HCT116 (cell line): ENCODE results near the gene IL22RA1. TPM values are rescaled to one million over a fixed set of nuclear protein-coding genes. Genes with fewer than 3 reads are reported as not detected.

Experiments used
- ATAC-seq: fragments of 200-7000 bp; cut with Tn5 transposase; 2 replicates; pipeline ENCODE4 v1.9.1; 2020; ENCODE audit warnings: mild to moderate bottlenecking, moderate library complexity
- BruUV-seq: library from RNA; stranded (reverse); fragments of 400-500 nt; replicated peaks from 2 replicates; lab custom pipeline; 2021; lab: Mats Ljungman, UMichigan
- CTCF ChIA-PET: fragments of 300-600 bp; sonication (Branson Sonifier 250); formaldehyde crosslinking; loops from one replicate; lab custom pipeline; 2021; ENCODE audit warnings: antibody characterized with exemption; lab: Charles Lee
- POLR2A ChIA-PET: fragments of 300-600, 350-600 bp; sonication (Branson Sonifier 250); formaldehyde crosslinking; loops from one replicate; lab custom pipeline; 2021; ENCODE audit warnings: antibody characterized with exemption; lab: Charles Lee
- RAD21 ChIA-PET, 2 experiments: fragments of 300-600 bp; sonication (Branson Sonifier 250); formaldehyde crosslinking; loops; one replicate each; lab custom pipeline; 2023; ENCODE audit warnings: low total read pairs in 2 of 2; ENCODE audit not compliant: uncharacterized antibody in 2 of 2, unreplicated experiment in 2 of 2, low non-redundant PET in 1 of 2; lab: Charles Lee
- DNase-seq: peaks from one replicate; pipeline ENCODE4 v3.0.0-alpha.2; 2010; ENCODE audit warnings: low read depth, low spot score
- H2AFZ ChIP-seq: fragments of 200-600 bp; shearing (Covaris generic), sonication (generic); 2 replicates; pipeline ENCODE4 v1.6.1; 2017; ENCODE audit warnings: low read depth, mixed run types, mixed read lengths, antibody characterized with exemption, low read length; ENCODE audit not compliant: poor library complexity, severe bottlenecking
- H3K27ac ChIP-seq: 2 replicates; pipeline ENCODE4 v1.5.1; 2012; ENCODE audit warnings: low read depth, low read length
- H3K27me3 ChIP-seq: fragments of 200-600 bp; sonication (generic); 2 replicates; pipeline ENCODE4 v1.6.1; 2016; ENCODE audit warnings: mixed run types, low read length, mixed read lengths; ENCODE audit not compliant: insufficient read depth
- H3K36me3 ChIP-seq, 2 experiments: fragments of 200-500 bp in 1 of 2; fragments of 200-600 bp in 1 of 2; sonication (Bioruptor generic) in 1 of 2; sonication (generic) in 1 of 2; 2 replicates each; pipeline versions ENCODE4 v1.5.1 to v1.6.1; 2014 to 2016; ENCODE audit warnings: low read length in 2 of 2, inconsistent platforms in 1 of 2, mixed read lengths in 1 of 2, mixed run types in 1 of 2; ENCODE audit not compliant: insufficient read depth in 2 of 2, control insufficient read depth in 1 of 2
- H3K4me1 ChIP-seq, 2 experiments: fragments of 200-600 bp in 1 of 2; sonication (generic) in 1 of 2; 2 replicates each; pipeline versions ENCODE4 v1.5.1 to v1.6.1; 2012 to 2017; ENCODE audit warnings: low read length in 2 of 2, inconsistent platforms in 1 of 2, mild to moderate bottlenecking in 1 of 2, mixed read lengths in 1 of 2, mixed run types in 1 of 2, moderate library complexity in 1 of 2; ENCODE audit not compliant: insufficient read depth in 2 of 2, control insufficient read depth in 1 of 2
- H3K4me2 ChIP-seq: fragments of 200-600 bp; sonication (generic); 2 replicates; pipeline ENCODE4 v1.6.1; 2017; ENCODE audit warnings: mixed run types, low read length, mixed read lengths
- H3K4me3 ChIP-seq, 2 experiments: fragments of 200-600 bp in 1 of 2; sonication (generic) in 1 of 2; replicated peaks in 1 of 2; 2 replicates each; pipeline ENCODE4 v1.5.1; 2011 to 2016; ENCODE audit warnings: low read length in 2 of 2, control low read depth in 1 of 2, low read depth in 1 of 2, mild to moderate bottlenecking in 1 of 2, mixed read lengths in 1 of 2, mixed run types in 1 of 2
- H3K79me2 ChIP-seq: fragments of 200-600 bp; sonication (generic); 2 replicates; pipeline ENCODE4 v1.6.1; 2017; ENCODE audit warnings: mild to moderate bottlenecking, mixed run types, low read length, moderate library complexity, mixed read lengths; ENCODE audit not compliant: insufficient read depth
- H3K9ac ChIP-seq: fragments of 200-600 bp; sonication (generic); 2 replicates; pipeline ENCODE4 v1.6.1; 2016; ENCODE audit warnings: low read length, mixed read lengths
- H3K9me2 ChIP-seq: fragments of 200-600 bp; sonication (generic), shearing (Covaris generic); 2 replicates; pipeline ENCODE4 v1.6.1; 2017; ENCODE audit warnings: mixed run types, mild to moderate bottlenecking, moderate library complexity; ENCODE audit not compliant: insufficient read depth
- H3K9me3 ChIP-seq, 2 experiments: fragments of 200-500 bp in 1 of 2; fragments of 200-600 bp in 1 of 2; sonication (Bioruptor generic) in 1 of 2; sonication (generic) in 1 of 2; 2 replicates each; pipeline ENCODE4 v1.6.1; 2014 to 2017; ENCODE audit warnings: low read length in 2 of 2, mixed read lengths in 2 of 2, inconsistent platforms in 1 of 2, low read depth in 1 of 2, mild to moderate bottlenecking in 1 of 2, mixed run types in 1 of 2, moderate library complexity in 1 of 2; ENCODE audit not compliant: control insufficient read depth in 1 of 2, insufficient read depth in 1 of 2
- H4K20me1 ChIP-seq: fragments of 200-600 bp; sonication (generic), shearing (Covaris generic); 2 replicates; pipeline ENCODE4 v1.6.1; 2017; ENCODE audit warnings: mixed run types, mild to moderate bottlenecking, moderate library complexity; ENCODE audit not compliant: insufficient read depth
- EZH2phosphoT487 ChIP-seq: fragments of 200-600 bp; IDR thresholded peaks from 2 replicates; pipeline ENCODE4 v1.6.1; 2018; ENCODE audit warnings: antibody characterized with exemption, borderline replicate concordance
- FOSL1 ChIP-seq: IDR thresholded peaks from 2 replicates; pipeline ENCODE4 v1.6.1; 2012; ENCODE audit warnings: low read depth
- JUND ChIP-seq: IDR thresholded peaks from 2 replicates; pipeline ENCODE4 v1.6.1; 2012
- SIN3A ChIP-seq: IDR thresholded peaks from 2 replicates; pipeline ENCODE4 v1.6.1; 2012; ENCODE audit warnings: low read depth
- SRF ChIP-seq: IDR thresholded peaks from 2 replicates; pipeline ENCODE4 v1.6.1; 2012; ENCODE audit warnings: low read depth
- TCF7L2 ChIP-seq: IDR thresholded peaks from 2 replicates; pipeline ENCODE4 v1.7.0; 2011; ENCODE audit warnings: borderline replicate concordance, inconsistent platforms; ENCODE audit not compliant: insufficient read depth, insufficient read length; ENCODE audit errors: extremely low read depth
- YY1 ChIP-seq: IDR thresholded peaks from 2 replicates; pipeline ENCODE4 v1.6.1; 2011; ENCODE audit warnings: low read length, low read depth, moderate library complexity, mild to moderate bottlenecking; ENCODE audit not compliant: insufficient replicate concordance; ENCODE audit errors: extremely low read depth
- intact Hi-C: fragments of 100-400 bp; cut with micrococcal nuclease; formaldehyde crosslinking; loops from 2 replicates; pipeline ENCODE4 v1.10.0; 2022
- total RNA-seq: library from RNA; stranded (reverse); gene quantifications from one replicate; pipeline ENCODE4 v1.2.1, GENCODE V29; 2021; ENCODE audit not compliant: unreplicated experiment
- TF ChIP-seq, protein P1 (sequence below): IDR thresholded peaks from 2 replicates; pipeline ENCODE4 v1.6.1; 2012
- TF ChIP-seq, protein P2 (sequence below): IDR thresholded peaks from 2 replicates; pipeline ENCODE4 v1.6.1; 2011; ENCODE audit warnings: mild to moderate bottlenecking, low read length, moderate library complexity; ENCODE audit not compliant: insufficient replicate concordance; ENCODE audit errors: extremely low read depth
- TF ChIP-seq, protein P3 (sequence below), 3 experiments: fragments of 200-600 bp in 1 of 3; sonication (generic) in 1 of 3; IDR thresholded peaks in 2 of 3; conservative IDR thresholded peaks in 1 of 3; 2 replicates each; pipeline ENCODE4 v1.5.1; 2012 to 2017; ENCODE audit warnings: low read depth in 2 of 3, low read length in 2 of 3, antibody characterized with exemption in 1 of 3, borderline replicate concordance in 1 of 3, control low read depth in 1 of 3, mild to moderate bottlenecking in 1 of 3, mixed read lengths in 1 of 3, mixed run types in 1 of 3, moderate library complexity in 1 of 3; ENCODE audit not compliant: insufficient read depth in 1 of 3

Gene IL22RA1
- total RNA-seq, 1 experiment from 2014 or later: 2.1 TPM

DNA sequence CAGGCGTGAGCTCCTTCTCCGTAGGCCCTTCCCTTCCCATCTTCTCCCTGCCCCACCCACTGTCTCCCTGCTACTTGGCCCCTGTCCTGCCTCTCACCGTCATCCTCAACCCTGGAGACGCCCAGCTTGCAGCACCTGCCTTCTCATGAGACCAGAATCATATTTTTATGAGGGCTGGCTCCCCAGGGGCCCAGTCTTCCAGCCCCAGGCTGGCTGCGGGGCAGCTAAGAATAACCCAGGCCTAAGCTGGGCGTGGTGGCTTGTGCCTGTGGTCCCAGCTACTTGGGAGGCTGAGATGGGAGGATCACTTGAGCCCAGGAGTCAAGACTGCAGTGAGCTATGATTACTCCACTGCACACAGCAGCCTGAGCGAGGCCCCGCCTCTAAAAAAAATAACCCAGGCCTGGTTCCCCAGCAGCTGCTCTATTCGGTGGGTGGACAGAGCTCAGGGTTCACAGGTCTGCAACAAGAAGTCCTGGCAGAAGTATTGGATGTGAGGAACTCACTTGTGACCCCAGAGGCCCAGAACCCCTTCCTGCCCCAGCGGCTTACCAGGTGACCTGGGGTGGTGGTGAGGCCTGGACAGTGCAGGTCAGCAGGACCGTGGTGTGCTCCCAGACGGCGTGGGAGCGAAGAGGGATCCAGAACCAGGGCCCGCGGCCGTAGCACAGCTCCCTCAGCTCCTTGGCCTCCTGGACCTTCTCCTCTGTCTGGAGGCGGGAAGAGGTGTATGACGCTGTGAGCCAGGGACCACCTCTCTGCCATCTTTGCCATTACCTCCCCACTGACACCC lies 37.4 kb downstream of the IL22RA1 start:
- H3K27me3 ChIP-seq: no peaks in the 10 kb centered on the region
- no peak overlapping the region for H2AFZ ChIP-seq
- CTCF ChIA-PET: no interaction called here
- intact Hi-C loops: no loop called here
- no peak overlapping the region for H3K4me2 ChIP-seq
- no peaks in the 10 kb centered on the region for H4K20me1 ChIP-seq
- BruUV-seq: no TSS peak
- H3K4me1 ChIP-seq: peaks cover 9 to 40% of the 10 kb centered on the region in 2 experiments
- no peak for TF ChIP-seq FOSL1
- no peak for TF ChIP-seq TCF7L2
- TF ChIP-seq, protein P1, sequence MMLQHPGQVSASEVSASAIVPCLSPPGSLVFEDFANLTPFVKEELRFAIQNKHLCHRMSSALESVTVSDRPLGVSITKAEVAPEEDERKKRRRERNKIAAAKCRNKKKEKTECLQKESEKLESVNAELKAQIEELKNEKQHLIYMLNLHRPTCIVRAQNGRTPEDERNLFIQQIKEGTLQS: no peak
- no peak for TF ChIP-seq YY1
- TF ChIP-seq EZH2phosphoT487: no peak
- no peak for TF ChIP-seq SIN3A
- TF ChIP-seq, protein P2, sequence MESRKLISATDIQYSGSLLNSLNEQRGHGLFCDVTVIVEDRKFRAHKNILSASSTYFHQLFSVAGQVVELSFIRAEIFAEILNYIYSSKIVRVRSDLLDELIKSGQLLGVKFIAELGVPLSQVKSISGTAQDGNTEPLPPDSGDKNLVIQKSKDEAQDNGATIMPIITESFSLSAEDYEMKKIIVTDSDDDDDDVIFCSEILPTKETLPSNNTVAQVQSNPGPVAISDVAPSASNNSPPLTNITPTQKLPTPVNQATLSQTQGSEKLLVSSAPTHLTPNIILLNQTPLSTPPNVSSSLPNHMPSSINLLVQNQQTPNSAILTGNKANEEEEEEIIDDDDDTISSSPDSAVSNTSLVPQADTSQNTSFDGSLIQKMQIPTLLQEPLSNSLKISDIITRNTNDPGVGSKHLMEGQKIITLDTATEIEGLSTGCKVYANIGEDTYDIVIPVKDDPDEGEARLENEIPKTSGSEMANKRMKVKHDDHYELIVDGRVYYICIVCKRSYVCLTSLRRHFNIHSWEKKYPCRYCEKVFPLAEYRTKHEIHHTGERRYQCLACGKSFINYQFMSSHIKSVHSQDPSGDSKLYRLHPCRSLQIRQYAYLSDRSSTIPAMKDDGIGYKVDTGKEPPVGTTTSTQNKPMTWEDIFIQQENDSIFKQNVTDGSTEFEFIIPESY: no peak
- no peak for TF ChIP-seq JUND
- TF ChIP-seq, protein P3, sequence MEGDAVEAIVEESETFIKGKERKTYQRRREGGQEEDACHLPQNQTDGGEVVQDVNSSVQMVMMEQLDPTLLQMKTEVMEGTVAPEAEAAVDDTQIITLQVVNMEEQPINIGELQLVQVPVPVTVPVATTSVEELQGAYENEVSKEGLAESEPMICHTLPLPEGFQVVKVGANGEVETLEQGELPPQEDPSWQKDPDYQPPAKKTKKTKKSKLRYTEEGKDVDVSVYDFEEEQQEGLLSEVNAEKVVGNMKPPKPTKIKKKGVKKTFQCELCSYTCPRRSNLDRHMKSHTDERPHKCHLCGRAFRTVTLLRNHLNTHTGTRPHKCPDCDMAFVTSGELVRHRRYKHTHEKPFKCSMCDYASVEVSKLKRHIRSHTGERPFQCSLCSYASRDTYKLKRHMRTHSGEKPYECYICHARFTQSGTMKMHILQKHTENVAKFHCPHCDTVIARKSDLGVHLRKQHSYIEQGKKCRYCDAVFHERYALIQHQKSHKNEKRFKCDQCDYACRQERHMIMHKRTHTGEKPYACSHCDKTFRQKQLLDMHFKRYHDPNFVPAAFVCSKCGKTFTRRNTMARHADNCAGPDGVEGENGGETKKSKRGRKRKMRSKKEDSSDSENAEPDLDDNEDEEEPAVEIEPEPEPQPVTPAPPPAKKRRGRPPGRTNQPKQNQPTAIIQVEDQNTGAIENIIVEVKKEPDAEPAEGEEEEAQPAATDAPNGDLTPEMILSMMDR (IDR thresholded peaks at IDR 0.05 in 2 of 3, conservative IDR thresholded peaks at IDR 0.05 in 1 of 3; ENCODE audit: borderline replicate concordance in 1 of 3, insufficient read depth in 1 of 3, low read depth in 2 of 3, low read length in 2 of 3): no peak
- TF ChIP-seq SRF: no peak
- TF ChIP-seq, all 23 proteins: peak for 0
- Histone ChIP-seq H3K27ac (no peak overlapping the region; the same call in 1 of the 2 replicates), H3K9ac (no peak overlapping the region), H3K79me2 (no peaks in the 10 kb centered on the region; the same call in 1 of the 2 replicates), H3K9me3 (no peaks in the 10 kb centered on the region), H3K4me3 (no peak overlapping the region), H3K36me3 (no peaks in the 10 kb centered on the region), H3K9me2 (no peaks in the 10 kb centered on the region)
- DNase-seq: no peak
- ATAC-seq: no peak
- ChIA-PET POLR2A (no interaction called here), RAD21 (no interaction called here)
